Neural cell (in vitro differentiated cells): ENCODE results near the gene CACNA1I. TPM values are rescaled to one million over a fixed set of nuclear protein-coding genes. Genes with fewer than 3 reads are reported as not detected.

ENCODE experiments used
- H2AFZ ChIP-seq: fragments of 200-600, 300-800 bp; sonication (generic), shearing (Covaris generic); 2 replicates; pipeline ENCODE4 v1.6.0; 2014; ENCODE audit warnings: low read depth, mild to moderate bottlenecking, antibody characterized with exemption, low read length, moderate library complexity
- H3F3A ChIP-seq: fragments of 200-600 bp; shearing (Covaris generic); 2 replicates; pipeline ENCODE4 v1.6.1; 2016; ENCODE audit warnings: mild to moderate bottlenecking, moderate library complexity, mixed read lengths, antibody characterized with exemption, low read length; ENCODE audit not compliant: insufficient read depth, poor library complexity, severe bottlenecking
- H3K27ac ChIP-seq: fragments of 200-600, 300-800 bp; sonication (generic), shearing (Covaris generic); 2 replicates; pipeline ENCODE4 v1.5.1; 2014; ENCODE audit warnings: mild to moderate bottlenecking, low read length, moderate library complexity
- H3K27me3 ChIP-seq: fragments of 300-800, 200-600 bp; sonication (generic), shearing (Covaris generic); 2 replicates; pipeline ENCODE4 v1.6.0; 2014; ENCODE audit warnings: mild to moderate bottlenecking, low read depth, low read length, moderate library complexity; ENCODE audit not compliant: insufficient read depth
- H3K36me3 ChIP-seq: fragments of 300-800, 200-600 bp; sonication (generic), shearing (Covaris generic); 2 replicates; pipeline ENCODE4 v1.5.1; 2014; ENCODE audit warnings: mild to moderate bottlenecking, antibody characterized with exemption, low read length, moderate library complexity; ENCODE audit not compliant: insufficient read depth
- H3K4me2 ChIP-seq: fragments of 300-800, 200-600 bp; sonication (generic), shearing (Covaris generic); 2 replicates; pipeline ENCODE4 v1.6.0; 2014; ENCODE audit warnings: mild to moderate bottlenecking, low read length
- H3K4me3 ChIP-seq: fragments of 300-800, 200-600 bp; sonication (generic), shearing (Covaris generic); 2 replicates; pipeline ENCODE4 v1.5.1; 2014; ENCODE audit warnings: mild to moderate bottlenecking, low read length, moderate library complexity
- H3K79me2 ChIP-seq: fragments of 200-600 bp; shearing (Covaris generic); replicated peaks from 2 replicates; pipeline ENCODE4 v1.6.0; 2014; ENCODE audit warnings: mild to moderate bottlenecking, low read length, moderate library complexity; ENCODE audit not compliant: insufficient read depth
- H3K9ac ChIP-seq: fragments of 300-800, 200-600 bp; sonication (generic), shearing (Covaris generic); 2 replicates; pipeline ENCODE4 v1.6.1; 2016; ENCODE audit warnings: mild to moderate bottlenecking, low read length, mixed read lengths
- H3K9me2 ChIP-seq: fragments of 200-600 bp; shearing (Covaris generic); 2 replicates; pipeline ENCODE4 v1.6.1; 2016; ENCODE audit warnings: mild to moderate bottlenecking, low read length, mixed read lengths; ENCODE audit not compliant: insufficient read depth
- H3K9me3 ChIP-seq: fragments of 200-600, 300-800 bp; sonication (generic), shearing (Covaris generic); 2 replicates; pipeline ENCODE4 v1.6.1; 2016; ENCODE audit warnings: mild to moderate bottlenecking, mixed run types, low read length, moderate library complexity, mixed read lengths
- H4K20me1 ChIP-seq: fragments of 200-600 bp; shearing (Covaris generic); 2 replicates; pipeline ENCODE4 v1.6.1; 2016; ENCODE audit warnings: mild to moderate bottlenecking, mixed run types; ENCODE audit not compliant: insufficient read depth
- EP300 ChIP-seq: fragments of 450-650 bp; conservative IDR thresholded peaks from 2 replicates; pipeline ENCODE4 v1.6.1; 2014; ENCODE audit warnings: antibody characterized with exemption, mild to moderate bottlenecking, moderate library complexity; ENCODE audit not compliant: poor library complexity, severe bottlenecking
- EZH2 ChIP-seq: fragments of 200-600, 300-800 bp; shearing (Covaris generic), sonication (generic); IDR thresholded peaks from 2 replicates; pipeline ENCODE4 v1.6.1; 2014; ENCODE audit warnings: antibody characterized with exemption, low read length, borderline replicate concordance, mild to moderate bottlenecking; ENCODE audit not compliant: insufficient read depth, poor library complexity, severe bottlenecking
- MXI1 ChIP-seq: fragments of 450-650 bp; conservative IDR thresholded peaks from 2 replicates; pipeline ENCODE4 v1.6.1; 2014; ENCODE audit warnings: antibody characterized with exemption, mild to moderate bottlenecking; ENCODE audit not compliant: poor library complexity, severe bottlenecking
- POLR2AphosphoS5 ChIP-seq: IDR thresholded peaks from 2 replicates; pipeline ENCODE4 v1.6.1; 2012
- RAD21 ChIP-seq: fragments of 450-650 bp; conservative IDR thresholded peaks from 2 replicates; pipeline ENCODE4 v1.6.1; 2014; ENCODE audit warnings: antibody characterized with exemption, mild to moderate bottlenecking, moderate library complexity
- SMC3 ChIP-seq: fragments of 450-650 bp; conservative IDR thresholded peaks from 2 replicates; pipeline ENCODE4 v1.6.1; 2014; ENCODE audit warnings: antibody characterized with exemption, mild to moderate bottlenecking, moderate library complexity; ENCODE audit not compliant: poor library complexity
- TAF1 ChIP-seq: IDR thresholded peaks from 2 replicates; pipeline ENCODE4 v1.6.1; 2012; ENCODE audit warnings: low read depth
- polyA plus RNA-seq: library from polyadenylated mRNA; depleted of rRNA; stranded (reverse); fragments of >200 nt; gene quantifications from 2 replicates; pipeline ENCODE4 v1.2.3, GENCODE V29; 2014
- TF ChIP-seq, protein P1 (sequence below): IDR thresholded peaks from 2 replicates; pipeline ENCODE4 v1.6.1; 2012; ENCODE audit warnings: borderline replicate concordance
- TF ChIP-seq, protein P2 (sequence below): fragments of 450-650 bp; IDR thresholded peaks from 2 replicates; pipeline ENCODE4 v1.5.1; 2014; ENCODE audit warnings: antibody characterized with exemption, mild to moderate bottlenecking, moderate library complexity; ENCODE audit not compliant: poor library complexity, severe bottlenecking

CACNA1I gene
- polyA plus RNA-seq, 1 donor from 2014 or later = 1.9 TPM

DNA sequence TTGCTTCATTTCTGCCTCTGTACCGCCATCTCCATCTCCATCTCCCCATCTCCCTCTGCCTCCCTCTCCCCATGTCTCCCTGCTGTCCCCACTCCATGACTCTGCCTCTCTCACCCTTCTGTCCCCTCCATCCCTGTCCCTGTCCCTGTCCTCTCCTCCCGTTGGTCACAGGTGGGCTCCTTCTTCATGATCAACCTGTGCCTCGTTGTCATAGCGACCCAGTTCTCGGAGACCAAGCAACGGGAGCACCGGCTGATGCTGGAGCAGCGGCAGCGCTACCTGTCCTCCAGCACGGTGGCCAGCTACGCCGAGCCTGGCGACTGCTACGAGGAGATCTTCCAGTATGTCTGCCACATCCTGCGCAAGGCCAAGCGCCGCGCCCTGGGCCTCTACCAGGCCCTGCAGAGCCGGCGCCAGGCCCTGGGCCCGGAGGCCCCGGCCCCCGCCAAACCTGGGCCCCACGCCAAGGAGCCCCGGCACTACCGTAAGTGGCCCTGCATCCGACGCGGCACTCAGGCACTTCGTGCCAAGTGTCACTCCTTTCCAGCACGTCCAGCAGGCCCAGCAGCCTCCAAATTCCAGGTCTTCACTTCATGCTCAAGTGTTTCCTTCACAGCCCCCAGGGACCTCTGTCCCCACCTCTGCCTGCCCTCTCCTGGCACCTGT is 76.0 kb downstream of the CACNA1I start:
- Histone ChIP-seq H3K9me3 (no peaks in the 10 kb centered on the region), H3K9ac (no peak overlapping the region), H4K20me1 (no peaks in the 10 kb centered on the region), H3K4me3 (no peak overlapping the region), H3K9me2 (no peaks in the 10 kb centered on the region), H3F3A (no peaks in the 10 kb centered on the region), H2AFZ (no peak overlapping the region), H3K79me2 (no peaks in the 10 kb centered on the region), H3K36me3 (no peaks in the 10 kb centered on the region), H3K4me2 (no peak overlapping the region), H3K27me3 (no peaks in the 10 kb centered on the region), H3K27ac (no peak overlapping the region)
- no peak for TF ChIP-seq MXI1
- no peak for TF ChIP-seq EP300
- TF ChIP-seq, protein P1, sequence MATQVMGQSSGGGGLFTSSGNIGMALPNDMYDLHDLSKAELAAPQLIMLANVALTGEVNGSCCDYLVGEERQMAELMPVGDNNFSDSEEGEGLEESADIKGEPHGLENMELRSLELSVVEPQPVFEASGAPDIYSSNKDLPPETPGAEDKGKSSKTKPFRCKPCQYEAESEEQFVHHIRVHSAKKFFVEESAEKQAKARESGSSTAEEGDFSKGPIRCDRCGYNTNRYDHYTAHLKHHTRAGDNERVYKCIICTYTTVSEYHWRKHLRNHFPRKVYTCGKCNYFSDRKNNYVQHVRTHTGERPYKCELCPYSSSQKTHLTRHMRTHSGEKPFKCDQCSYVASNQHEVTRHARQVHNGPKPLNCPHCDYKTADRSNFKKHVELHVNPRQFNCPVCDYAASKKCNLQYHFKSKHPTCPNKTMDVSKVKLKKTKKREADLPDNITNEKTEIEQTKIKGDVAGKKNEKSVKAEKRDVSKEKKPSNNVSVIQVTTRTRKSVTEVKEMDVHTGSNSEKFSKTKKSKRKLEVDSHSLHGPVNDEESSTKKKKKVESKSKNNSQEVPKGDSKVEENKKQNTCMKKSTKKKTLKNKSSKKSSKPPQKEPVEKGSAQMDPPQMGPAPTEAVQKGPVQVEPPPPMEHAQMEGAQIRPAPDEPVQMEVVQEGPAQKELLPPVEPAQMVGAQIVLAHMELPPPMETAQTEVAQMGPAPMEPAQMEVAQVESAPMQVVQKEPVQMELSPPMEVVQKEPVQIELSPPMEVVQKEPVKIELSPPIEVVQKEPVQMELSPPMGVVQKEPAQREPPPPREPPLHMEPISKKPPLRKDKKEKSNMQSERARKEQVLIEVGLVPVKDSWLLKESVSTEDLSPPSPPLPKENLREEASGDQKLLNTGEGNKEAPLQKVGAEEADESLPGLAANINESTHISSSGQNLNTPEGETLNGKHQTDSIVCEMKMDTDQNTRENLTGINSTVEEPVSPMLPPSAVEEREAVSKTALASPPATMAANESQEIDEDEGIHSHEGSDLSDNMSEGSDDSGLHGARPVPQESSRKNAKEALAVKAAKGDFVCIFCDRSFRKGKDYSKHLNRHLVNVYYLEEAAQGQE = no peak
- TF ChIP-seq EZH2 = no peak
- TF ChIP-seq RAD21 = no peak
- no peak for TF ChIP-seq SMC3
- TF ChIP-seq TAF1 = no peak

DNA sequence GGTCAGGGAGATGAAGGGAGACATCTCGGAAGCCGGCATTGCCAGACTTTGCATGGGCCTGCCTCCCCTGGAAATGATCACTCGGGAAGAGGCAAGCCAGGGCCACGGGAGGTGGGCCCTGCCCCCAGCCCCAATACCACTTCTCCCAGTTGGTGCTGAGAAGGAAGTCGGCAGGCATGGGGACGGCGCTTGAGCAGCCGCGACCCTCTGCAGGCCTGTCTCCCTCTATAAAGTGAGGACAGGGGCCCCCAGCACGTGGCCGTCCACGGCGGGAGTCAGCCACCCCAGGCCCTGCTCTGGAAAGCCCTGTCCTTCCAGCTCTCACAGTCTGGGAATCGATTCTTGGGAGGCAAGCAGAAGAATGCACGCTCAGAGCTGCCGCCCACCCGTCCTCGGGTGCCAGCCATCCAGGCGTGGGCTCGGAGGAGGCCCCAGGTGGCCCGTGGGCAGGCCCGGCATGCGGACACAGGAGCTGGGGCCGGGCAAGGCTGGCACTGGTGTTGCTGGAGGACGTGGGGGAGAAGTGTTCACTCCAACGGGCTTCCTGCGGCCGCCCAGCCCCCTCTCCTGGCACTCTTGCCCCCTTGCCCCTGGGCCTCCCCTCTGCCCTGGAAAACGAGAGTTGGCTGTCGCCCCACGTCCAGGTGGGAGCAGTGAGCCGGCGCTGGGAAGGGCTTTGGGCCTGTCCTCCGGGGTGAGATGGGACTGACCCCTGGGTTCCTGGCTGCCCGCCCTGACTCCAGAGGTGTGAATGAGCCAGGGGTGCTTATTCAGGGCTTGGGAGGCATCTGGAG is 77.5 kb downstream of the CACNA1I start:
- Histone ChIP-seq H2AFZ (no peak overlapping the region), H3K36me3 (no peaks in the 10 kb centered on the region), H3K27me3 (no peaks in the 10 kb centered on the region), H3F3A (no peaks in the 10 kb centered on the region), H3K4me2 (no peak overlapping the region), H3K9me3 (no peaks in the 10 kb centered on the region), H3K79me2 (no peaks in the 10 kb centered on the region), H3K9ac (no peak overlapping the region), H3K9me2 (no peaks in the 10 kb centered on the region), H4K20me1 (no peaks in the 10 kb centered on the region), H3K27ac (no peak overlapping the region), H3K4me3 (no peak overlapping the region)
- TF ChIP-seq POLR2AphosphoS5 (no peak), TAF1 (no peak), EZH2 (no peak), RAD21 (no peak), SMC3 (no peak), EP300 (no peak), MXI1 (no peak)
- TF ChIP-seq, protein P1 = no peak
- TF ChIP-seq, protein P2, sequence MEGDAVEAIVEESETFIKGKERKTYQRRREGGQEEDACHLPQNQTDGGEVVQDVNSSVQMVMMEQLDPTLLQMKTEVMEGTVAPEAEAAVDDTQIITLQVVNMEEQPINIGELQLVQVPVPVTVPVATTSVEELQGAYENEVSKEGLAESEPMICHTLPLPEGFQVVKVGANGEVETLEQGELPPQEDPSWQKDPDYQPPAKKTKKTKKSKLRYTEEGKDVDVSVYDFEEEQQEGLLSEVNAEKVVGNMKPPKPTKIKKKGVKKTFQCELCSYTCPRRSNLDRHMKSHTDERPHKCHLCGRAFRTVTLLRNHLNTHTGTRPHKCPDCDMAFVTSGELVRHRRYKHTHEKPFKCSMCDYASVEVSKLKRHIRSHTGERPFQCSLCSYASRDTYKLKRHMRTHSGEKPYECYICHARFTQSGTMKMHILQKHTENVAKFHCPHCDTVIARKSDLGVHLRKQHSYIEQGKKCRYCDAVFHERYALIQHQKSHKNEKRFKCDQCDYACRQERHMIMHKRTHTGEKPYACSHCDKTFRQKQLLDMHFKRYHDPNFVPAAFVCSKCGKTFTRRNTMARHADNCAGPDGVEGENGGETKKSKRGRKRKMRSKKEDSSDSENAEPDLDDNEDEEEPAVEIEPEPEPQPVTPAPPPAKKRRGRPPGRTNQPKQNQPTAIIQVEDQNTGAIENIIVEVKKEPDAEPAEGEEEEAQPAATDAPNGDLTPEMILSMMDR = no peak
